Lung microvascular endothelial cell (primary cell): ENCODE data around the gene CFAP126. TPM values are rescaled to one million over a fixed set of nuclear protein-coding genes. Genes with fewer than 3 reads are reported as not detected.

Experiments used
- total RNA-seq: library from RNA; depleted of rRNA; stranded (reverse); fragments of >200 nt; gene quantifications from 2 replicates; pipeline ENCODE4 v1.2.1, GENCODE V29; 2014

Gene CFAP126
- total RNA-seq, 1 donor from 2014 or later = not detected

Other genes starting within 250 kb of the CFAP126 start
- 22.9 and 36.3 TPM in 2 replicates for gene PFDN2, start 249.8 kb downstream of the CFAP126 start, total RNA-seq
- 9.6 and 13.1 TPM in 2 replicates for gene NIT1, start 249.8 kb downstream of the CFAP126 start, total RNA-seq
- 23.1 and 31.9 TPM in 2 replicates for gene DEDD, start 235.2 kb downstream of the CFAP126 start, total RNA-seq
- gene UFC1, start 213.9 kb downstream of the CFAP126 start, total RNA-seq = 111 and 133 TPM in 2 replicates
- gene USP21, start 208.4 kb downstream of the CFAP126 start, total RNA-seq = 2.8 and 4.6 TPM in 2 replicates
- 13.3 and 16.1 TPM in 2 replicates for gene PPOX, start 201.4 kb downstream of the CFAP126 start, total RNA-seq
- 17.4 and 26.8 TPM in 2 replicates for gene B4GALT3, start 190.4 kb downstream of the CFAP126 start, total RNA-seq
- gene ADAMTS4, start 168.8 kb downstream of the CFAP126 start, total RNA-seq = 7.1 and 9.2 TPM in 2 replicates
- gene NDUFS2, start 165.5 kb downstream of the CFAP126 start, total RNA-seq = 130 and 147 TPM in 2 replicates
- gene FCER1G, start 152.6 kb downstream of the CFAP126 start, total RNA-seq = not detected in 2 replicates
- not detected in 2 replicates for gene APOA2, start 144.2 kb downstream of the CFAP126 start, total RNA-seq
- 12.0 and 13.5 TPM in 2 replicates for gene TOMM40L, start 141.8 kb downstream of the CFAP126 start, total RNA-seq
- gene NR1I3, start 129.7 kb downstream of the CFAP126 start, total RNA-seq = not detected in 2 replicates
- gene PCP4L1, start 109.1 kb downstream of the CFAP126 start, total RNA-seq = not detected in 2 replicates
- gene MPZ, start 57.9 kb downstream of the CFAP126 start, total RNA-seq = 0.60 and 1.3 TPM in 2 replicates
- 10.9 and 13.3 TPM in 2 replicates for gene SDHC, start 53.5 kb downstream of the CFAP126 start, total RNA-seq
- gene FCGR2A, start 137.6 kb upstream of the CFAP126 start, total RNA-seq = 0.79 and 1.3 TPM in 2 replicates
- gene HSPA6, start 156.7 kb upstream of the CFAP126 start, total RNA-seq = 0.22 and 0.99 TPM in 2 replicates
- not detected in 2 replicates for gene FCGR3A, start 181.9 kb upstream of the CFAP126 start, total RNA-seq